Measurements from ENCODE around the gene MAF. TPM values are rescaled to one million over a fixed set of nuclear protein-coding genes. Genes with fewer than 3 reads are reported as not detected.

MAF gene
- total and polyA plus RNA-seq, 9 of the 15 experiments (the other 6 are each of a cell fraction or from before 2014, with no cell fraction given), result 0.01 to 0.18 TPM; not detected in 7

- H3K9me1 ChIP-seq (ENCODE audit: control insufficient read depth, insufficient read depth, low read length), result no peaks in the 10 kb centered on the region
- no peak overlapping the region for H3K9ac ChIP-seq (ENCODE audit: insufficient read depth in 1 of 2, low read depth in 2 of 2, low read length in 2 of 2)
- no peaks in the 10 kb centered on the region for H3K4me1 ChIP-seq (replicated peaks in 1 of 2; ENCODE audit: control insufficient read depth in 2 of 2, insufficient read depth in 2 of 2, low read length in 2 of 2)
- peaks cover 9 to 18% of the 10 kb centered on the region in 2 experiments; a peak in 4 of 5 replicates for H3K27me3 ChIP-seq (ENCODE audit: control insufficient read depth in 2 of 2, insufficient read depth in 2 of 2, low read length in 2 of 2)
- no peak overlapping the region for H2AFZ ChIP-seq (ENCODE audit: low read depth, low read length)
- WGBS (ENCODE audit: insufficient coverage, low coverage, missing lambda C conversion rate), result 0% methylated on average over 4 of the region's 4 CpGs
- no peaks in the 10 kb centered on the region for H4K20me1 ChIP-seq (replicated peaks; ENCODE audit: control insufficient read depth, insufficient read depth, low read length)
- no peak for FAIRE-seq
- CTCF ChIA-PET (ENCODE audit: low intra/inter-chr PET ratio), result no interaction called here
- BruUV-seq (replicated peaks), result no TSS peak
- no peak overlapping the region for H3K4me2 ChIP-seq (ENCODE audit: insufficient read depth, low read length)
- no peaks in the 10 kb centered on the region for H3K36me3 ChIP-seq (ENCODE audit: control insufficient read depth, insufficient read depth, low read length)
- H3K79me2 ChIP-seq (ENCODE audit: control insufficient read depth, insufficient read depth, low read length), result no peaks in the 10 kb centered on the region
- no peak for ATAC-seq
- H3K9me3 ChIP-seq (replicated peaks; ENCODE audit: control insufficient read depth, insufficient read depth, low read depth, low read length), result no peaks in the 10 kb centered on the region
- no peak overlapping the region for H3K4me3 ChIP-seq
- POLR2A ChIA-PET, result interaction anchor here (0.6 to 0.8 kb wide), 2 partner anchors 16 to 393 kb away, joined by 3 read pairs; no protein-coding TSS in a partner anchor
- DNase-seq (ENCODE audit: extremely low read depth in 1 of 4, low spot score in 3 of 4), result no peak
- in situ Hi-C loops (cut with MboI) (no loop called here), intact Hi-C loops (cut with micrococcal nuclease) (no loop called here)
- no peak overlapping the region for H3K27ac ChIP-seq (ENCODE audit: extremely low read depth, low read depth, low read length)
- TF ChIP-seq ZNF224 (CRISPR knock-in tag; IDR thresholded peaks at IDR 0.05) (no peak), NEUROD1 (IDR thresholded peaks at IDR 0.05; ENCODE audit: borderline replicate concordance, low read depth, low read length, partially characterized antibody) (no peak), TGIF2 (CRISPR knock-in tag; IDR thresholded peaks at IDR 0.05) (no peak), ZNF655 (CRISPR knock-in tag; IDR thresholded peaks at IDR 0.05) (no peak), ZNF316 (IDR thresholded peaks at IDR 0.05) (no peak), ZNF311 (CRISPR knock-in tag; IDR thresholded peaks at IDR 0.05) (no peak), TCF3 (CRISPR knock-in tag; IDR thresholded peaks at IDR 0.05) (no peak), CEBPB (tag; IDR thresholded peaks at IDR 0.05) (no peak), THRAP3 (IDR thresholded peaks at IDR 0.05; ENCODE audit: borderline replicate concordance) (no peak)
These were observed 48.3 kb upstream of the MAF start for GRCh38 chr16:79648826-79649225.
